Measurements from ENCODE around the gene AVP. TPM values are rescaled to one million over a fixed set of nuclear protein-coding genes. Genes with fewer than 3 reads are reported as not detected.

The AVP gene
- polyA plus RNA-seq, 4 donors = 0.40 to 2.7 TPM; not detected in 2

GRCh38 chr20:3043322-3043721, 41.2 kb downstream of the AVP start, which contains the start of gene GNRH2:
Gene GNRH2 (plus strand): TSS chr20:3043622. CDS start chr20:3044415, 793 bp downstream.
- DNase-seq (no peak), FAIRE-seq (no peak)
- Histone ChIP-seq H3K9me3 (ENCODE audit: control insufficient read depth in 2 of 2, insufficient read depth in 1 of 2, low read depth in 1 of 2, low read length in 1 of 2) (no peaks in the 10 kb centered on the region), H3K36me3 (ENCODE audit: control insufficient read depth in 3 of 3, insufficient read depth in 2 of 3, low read depth in 1 of 3, low read length in 3 of 3) (peaks cover 3 to 39% (median 16%) of the 10 kb centered on the region in 3 donors), H3K27me3 (ENCODE audit: control insufficient read depth in 3 of 3, insufficient read depth in 3 of 3, low read length in 3 of 3) (no peaks in the 10 kb centered on the region), H3K4me1 (ENCODE audit: control insufficient read depth in 3 of 3, insufficient read depth in 2 of 3, low read depth in 1 of 3, low read length in 2 of 3) (peaks cover 0 to 9% (median 0%) of the 10 kb centered on the region in 3 donors), H3K27ac (ENCODE audit: low read depth in 1 of 3, low read length in 2 of 3) (peak within 1 kb of the TSS in 1 of 3 donors; percentile 70), H3K4me3 (ENCODE audit: low read depth in 1 of 3, low read length in 3 of 3) (no peak within 1 kb of the TSS)
- 72 to 85% (median 75%) methylated on average over 2 to 3 of the region's 3 CpGs for WGBS, 3 donors

GRCh38 chr20:3042625-3043024, 41.9 kb downstream of the AVP start:
- FAIRE-seq (no peak), DNase-seq (no peak)
- Histone ChIP-seq H3K27me3 (ENCODE audit: control insufficient read depth in 3 of 3, insufficient read depth in 3 of 3, low read length in 3 of 3) (no peaks in the 10 kb centered on the region), H3K4me3 (ENCODE audit: low read depth in 1 of 3, low read length in 3 of 3) (no peak overlapping the region), H3K4me1 (ENCODE audit: control insufficient read depth in 3 of 3, insufficient read depth in 2 of 3, low read depth in 1 of 3, low read length in 2 of 3) (peaks cover 0 to 9% (median 0%) of the 10 kb centered on the region in 3 donors), H3K9me3 (ENCODE audit: control insufficient read depth in 2 of 2, insufficient read depth in 1 of 2, low read depth in 1 of 2, low read length in 1 of 2) (no peaks in the 10 kb centered on the region), H3K36me3 (ENCODE audit: control insufficient read depth in 3 of 3, insufficient read depth in 2 of 3, low read depth in 1 of 3, low read length in 3 of 3) (peaks cover 3 to 36% (median 13%) of the 10 kb centered on the region in 3 donors), H3K27ac (ENCODE audit: low read depth in 1 of 3, low read length in 2 of 3) (peak overlapping the region in 1 of 3 donors; percentile 70)
- 80 to 92% (median 89%) methylated on average over 5 of the region's 5 CpGs for WGBS, 3 donors

GRCh38 chr20:3041854-3042409, 42.6 kb downstream of the AVP start:
- no peak for FAIRE-seq
- DNase-seq = no peak
- no peaks in the 10 kb centered on the region for H3K9me3 ChIP-seq (ENCODE audit: control insufficient read depth in 2 of 2, insufficient read depth in 1 of 2, low read depth in 1 of 2, low read length in 1 of 2)
- 59 to 71% (median 68%) methylated on average over 10 of the region's 10 CpGs for WGBS, 3 donors
- H3K27me3 ChIP-seq (ENCODE audit: control insufficient read depth in 3 of 3, insufficient read depth in 3 of 3, low read length in 3 of 3) = no peaks in the 10 kb centered on the region
- H3K4me1 ChIP-seq (ENCODE audit: control insufficient read depth in 3 of 3, insufficient read depth in 2 of 3, low read depth in 1 of 3, low read length in 2 of 3) = peaks cover 0 to 7% (median 0%) of the 10 kb centered on the region in 3 donors
- peaks cover 4 to 40% (median 13%) of the 10 kb centered on the region in 3 donors for H3K36me3 ChIP-seq (ENCODE audit: control insufficient read depth in 3 of 3, insufficient read depth in 2 of 3, low read depth in 1 of 3, low read length in 3 of 3)
- peak overlapping the region in 2 of 3 donors; percentile 32 to 70 for H3K27ac ChIP-seq (ENCODE audit: low read depth in 1 of 3, low read length in 2 of 3)
- H3K4me3 ChIP-seq (ENCODE audit: low read depth in 1 of 3, low read length in 3 of 3) = no peak overlapping the region

GRCh38 chr20:3040086-3040485, 44.4 kb downstream of the AVP start:
- Histone ChIP-seq H3K27me3 (ENCODE audit: control insufficient read depth in 3 of 3, insufficient read depth in 3 of 3, low read length in 3 of 3) (no peaks in the 10 kb centered on the region), H3K9me3 (ENCODE audit: control insufficient read depth in 2 of 2, insufficient read depth in 1 of 2, low read depth in 1 of 2, low read length in 1 of 2) (no peaks in the 10 kb centered on the region), H3K36me3 (ENCODE audit: control insufficient read depth in 3 of 3, insufficient read depth in 2 of 3, low read depth in 1 of 3, low read length in 3 of 3) (peaks cover 8 to 57% (median 17%) of the 10 kb centered on the region in 3 donors), H3K4me3 (ENCODE audit: low read depth in 1 of 3, low read length in 3 of 3) (no peak overlapping the region), H3K27ac (ENCODE audit: low read depth in 1 of 3, low read length in 2 of 3) (no peak overlapping the region), H3K4me1 (ENCODE audit: control insufficient read depth in 3 of 3, insufficient read depth in 2 of 3, low read depth in 1 of 3, low read length in 2 of 3) (peaks cover 0 to 6% (median 0%) of the 10 kb centered on the region in 3 donors)
- DNase-seq (no peak), FAIRE-seq (no peak)
- WGBS, 3 donors = 93 to 95% (median 94%) methylated on average over 8 of the region's 8 CpGs

- no peak for DNase-seq
- peaks cover 0 to 6% (median 0%) of the 10 kb centered on the region in 3 donors for H3K4me1 ChIP-seq (ENCODE audit: control insufficient read depth in 3 of 3, insufficient read depth in 2 of 3, low read depth in 1 of 3, low read length in 2 of 3)
- H3K27me3 ChIP-seq (ENCODE audit: control insufficient read depth in 3 of 3, insufficient read depth in 3 of 3, low read length in 3 of 3) = no peaks in the 10 kb centered on the region
- no peak overlapping the region for H3K27ac ChIP-seq (ENCODE audit: low read depth in 1 of 3, low read length in 2 of 3)
- H3K4me3 ChIP-seq (ENCODE audit: low read depth in 1 of 3, low read length in 3 of 3) = no peak overlapping the region
- H3K9me3 ChIP-seq (ENCODE audit: control insufficient read depth in 2 of 2, insufficient read depth in 1 of 2, low read depth in 1 of 2, low read length in 1 of 2) = no peaks in the 10 kb centered on the region
- WGBS, 3 donors = 79 to 89% (median 80%) methylated on average over 4 of the region's 4 CpGs
- peaks cover 8 to 61% (median 17%) of the 10 kb centered on the region in 3 donors for H3K36me3 ChIP-seq (ENCODE audit: control insufficient read depth in 3 of 3, insufficient read depth in 2 of 3, low read depth in 1 of 3, low read length in 3 of 3)
- no peak for FAIRE-seq
These were observed 45.1 kb downstream of the AVP start for GRCh38 chr20:3039426-3039825.

GRCh38 chr20:3038454-3038853, 46.1 kb downstream of the AVP start:
- Histone ChIP-seq H3K4me3 (ENCODE audit: low read depth in 1 of 3, low read length in 3 of 3) (no peak overlapping the region), H3K36me3 (ENCODE audit: control insufficient read depth in 3 of 3, insufficient read depth in 2 of 3, low read depth in 1 of 3, low read length in 3 of 3) (peaks cover 8 to 67% (median 17%) of the 10 kb centered on the region in 3 donors), H3K9me3 (ENCODE audit: control insufficient read depth in 2 of 2, insufficient read depth in 1 of 2, low read depth in 1 of 2, low read length in 1 of 2) (no peaks in the 10 kb centered on the region), H3K27me3 (ENCODE audit: control insufficient read depth in 3 of 3, insufficient read depth in 3 of 3, low read length in 3 of 3) (no peaks in the 10 kb centered on the region), H3K27ac (ENCODE audit: low read depth in 1 of 3, low read length in 2 of 3) (no peak overlapping the region), H3K4me1 (ENCODE audit: control insufficient read depth in 3 of 3, insufficient read depth in 2 of 3, low read depth in 1 of 3, low read length in 2 of 3) (peaks cover 0 to 6% (median 0%) of the 10 kb centered on the region in 3 donors)
- WGBS, 3 donors = 79 to 88% (median 82%) methylated on average over 5 of the region's 5 CpGs
- no peak for FAIRE-seq
- DNase-seq = no peak

GRCh38 chr20:3037654-3038053, 46.9 kb downstream of the AVP start:
- H3K4me1 ChIP-seq (ENCODE audit: control insufficient read depth in 3 of 3, insufficient read depth in 2 of 3, low read depth in 1 of 3, low read length in 2 of 3) = peaks cover 0 to 6% (median 0%) of the 10 kb centered on the region in 3 donors

GRCh38 chr20:3032624-3033023, 51.9 kb downstream of the AVP start:
- 91 to 97% (median 96%) methylated on average over 8 of the region's 8 CpGs for WGBS, 3 donors
- Histone ChIP-seq H3K27ac (ENCODE audit: low read depth in 1 of 3, low read length in 2 of 3) (no peak overlapping the region), H3K4me1 (ENCODE audit: control insufficient read depth in 3 of 3, insufficient read depth in 2 of 3, low read depth in 1 of 3, low read length in 2 of 3) (no peaks in the 10 kb centered on the region), H3K36me3 (ENCODE audit: control insufficient read depth in 3 of 3, insufficient read depth in 2 of 3, low read depth in 1 of 3, low read length in 3 of 3) (peaks cover 6 to 63% (median 24%) of the 10 kb centered on the region in 3 donors), H3K9me3 (ENCODE audit: control insufficient read depth in 2 of 2, insufficient read depth in 1 of 2, low read depth in 1 of 2, low read length in 1 of 2) (no peaks in the 10 kb centered on the region), H3K4me3 (ENCODE audit: low read depth in 1 of 3, low read length in 3 of 3) (no peak overlapping the region), H3K27me3 (ENCODE audit: control insufficient read depth in 3 of 3, insufficient read depth in 3 of 3, low read length in 3 of 3) (no peaks in the 10 kb centered on the region)
- FAIRE-seq = no peak
- no peak for DNase-seq

More at GRCh38 chr20:3037654-3038053, 46.9 kb downstream of the AVP start:
- H3K36me3 ChIP-seq (ENCODE audit: control insufficient read depth in 3 of 3, insufficient read depth in 2 of 3, low read depth in 1 of 3, low read length in 3 of 3) = peaks cover 10 to 73% (median 17%) of the 10 kb centered on the region in 3 donors
- no peak overlapping the region for H3K27ac ChIP-seq (ENCODE audit: low read depth in 1 of 3, low read length in 2 of 3)
- FAIRE-seq (no peak), DNase-seq (no peak)
- no peaks in the 10 kb centered on the region for H3K9me3 ChIP-seq (ENCODE audit: control insufficient read depth in 2 of 2, insufficient read depth in 1 of 2, low read depth in 1 of 2, low read length in 1 of 2)
- H3K27me3 ChIP-seq (ENCODE audit: control insufficient read depth in 3 of 3, insufficient read depth in 3 of 3, low read length in 3 of 3) = no peaks in the 10 kb centered on the region
- no peak overlapping the region for H3K4me3 ChIP-seq (ENCODE audit: low read depth in 1 of 3, low read length in 3 of 3)
- WGBS, 3 donors = 89 to 94% (median 89%) methylated on average over 3 of the region's 3 CpGs

Measured in small intestine (tissue), 7 donors.